MM.1S (cell line): ENCODE results near the gene C19orf67.

Experiments
- CTCF ChIP-seq: fragments of 300-600 bp; sonication (generic); IDR thresholded peaks from 2 replicates; pipeline ENCODE4 v1.5.1; 2016; ENCODE audit warnings: antibody characterized with exemption, low read length, mixed read lengths
- EZH2 ChIP-seq: fragments of 300-600 bp; sonication (generic); optimal IDR thresholded peaks from 2 replicates; pipeline ENCODE3; 2017; ENCODE audit warnings: low read depth, mild to moderate bottlenecking, antibody characterized with exemption, low read length, mixed read lengths
- EZH2phosphoT487 ChIP-seq: fragments of 300-600 bp; sonication (generic); IDR thresholded peaks from 2 replicates; pipeline ENCODE4 v1.6.1; 2018; ENCODE audit warnings: antibody characterized with exemption, low read length

DNA sequence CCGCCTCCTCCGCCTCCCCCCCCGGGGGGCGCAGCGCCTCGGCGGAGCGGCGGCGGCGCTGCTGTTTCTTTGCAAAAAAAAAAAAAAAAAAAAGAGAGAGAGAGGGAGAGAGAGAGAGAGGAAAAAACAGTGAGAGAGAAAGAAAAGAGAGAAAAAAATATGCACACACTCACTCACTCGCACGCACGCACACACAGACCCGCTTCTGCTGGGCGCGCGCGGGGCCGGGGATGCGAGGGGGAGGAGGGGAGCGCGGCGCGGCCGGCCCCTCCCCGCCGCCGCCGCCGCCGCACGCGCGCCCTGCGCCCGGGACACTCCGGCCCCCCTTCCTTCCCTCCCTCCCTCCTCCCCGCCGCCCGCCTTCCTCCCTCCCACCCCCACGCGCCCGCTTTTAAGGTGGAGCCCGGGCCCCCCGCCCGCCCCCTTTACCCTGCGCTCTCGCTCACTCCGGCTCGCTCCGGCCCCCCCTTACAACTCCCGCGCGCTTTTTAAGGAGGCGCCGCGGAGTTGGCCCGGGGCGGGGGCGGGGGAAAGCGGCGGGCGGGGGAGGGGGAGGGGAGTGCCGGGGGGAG, 5.0 kb upstream of the C19orf67 start, which contains the start of gene SAMD1:
- TF ChIP-seq CTCF (no peak), EZH2 (no peak), EZH2phosphoT487 (no peak)
